ENCODE measurements around the gene IFT52. TPM values are rescaled to one million over a fixed set of nuclear protein-coding genes. Genes with fewer than 3 reads are reported as not detected.

IFT52 gene
- total and polyA plus RNA-seq, 9 donors = 24.3 to 37.0 (median 28.6) TPM

DNA sequence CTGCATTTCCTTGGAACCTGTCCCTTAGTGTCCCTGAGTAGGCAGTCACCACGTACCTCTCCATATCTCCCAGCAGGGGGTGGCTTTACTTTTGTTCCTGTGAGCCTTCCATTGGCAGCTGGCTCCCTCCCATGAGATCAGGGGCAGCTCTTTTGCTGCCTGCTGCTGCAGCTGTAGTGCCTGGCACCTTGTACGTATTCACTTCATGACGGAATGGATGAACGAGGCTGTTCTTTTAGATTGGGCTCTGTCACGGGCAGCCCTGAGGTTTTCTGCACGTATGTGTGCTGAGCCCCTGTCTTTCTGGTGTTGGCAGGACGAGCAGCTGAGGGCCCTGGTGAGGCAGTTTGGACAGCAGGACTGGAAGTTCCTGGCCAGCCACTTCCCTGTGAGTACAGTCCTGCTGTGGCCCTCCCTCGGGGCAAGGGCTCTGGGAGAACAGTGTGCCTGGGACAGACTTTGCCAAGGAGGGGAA lies 90.8 kb downstream of the IFT52 start:
- H3K27me3 ChIP-seq (ENCODE audit: control insufficient read depth, insufficient read depth, low read length) = no peaks in the 10 kb centered on the region
- H3K9me3 ChIP-seq (replicated peaks; ENCODE audit: control insufficient read depth, low read depth, low read length) = no peaks in the 10 kb centered on the region
- WGBS (ENCODE audit: insufficient coverage) = 46% methylated on average over 7 of the region's 8 CpGs
- H3K4me1 ChIP-seq (ENCODE audit: control insufficient read depth, insufficient read depth, low read length) = peaks cover 7% of the 10 kb centered on the region
- H3K36me3 ChIP-seq (ENCODE audit: control insufficient read depth, insufficient read depth, low read length) = no peaks in the 10 kb centered on the region
- DNase-seq = no peak
- peak overlapping the region; percentile 13 for H3K27ac ChIP-seq (ENCODE audit: low read length)
- H3K4me3 ChIP-seq (ENCODE audit: low read length) = no peak overlapping the region

GRCh38 chr20:43681991-43682410 lies 91.3 kb downstream of the IFT52 start:
- DNase-seq = no peak
- Histone ChIP-seq H3K27ac (ENCODE audit: low read length) (peak overlapping the region; percentile 13), H3K36me3 (ENCODE audit: control insufficient read depth, insufficient read depth, low read length) (no peaks in the 10 kb centered on the region), H3K4me3 (ENCODE audit: low read length) (no peak overlapping the region), H3K4me1 (ENCODE audit: control insufficient read depth, insufficient read depth, low read length) (peaks cover 7% of the 10 kb centered on the region), H3K27me3 (ENCODE audit: control insufficient read depth, insufficient read depth, low read length) (no peaks in the 10 kb centered on the region), H3K9me3 (replicated peaks; ENCODE audit: control insufficient read depth, low read depth, low read length) (no peaks in the 10 kb centered on the region)
- 20% methylated on average over 1 of the region's 2 CpGs for whole genome bisulfite sequencing (ENCODE audit: insufficient coverage)

DNA sequence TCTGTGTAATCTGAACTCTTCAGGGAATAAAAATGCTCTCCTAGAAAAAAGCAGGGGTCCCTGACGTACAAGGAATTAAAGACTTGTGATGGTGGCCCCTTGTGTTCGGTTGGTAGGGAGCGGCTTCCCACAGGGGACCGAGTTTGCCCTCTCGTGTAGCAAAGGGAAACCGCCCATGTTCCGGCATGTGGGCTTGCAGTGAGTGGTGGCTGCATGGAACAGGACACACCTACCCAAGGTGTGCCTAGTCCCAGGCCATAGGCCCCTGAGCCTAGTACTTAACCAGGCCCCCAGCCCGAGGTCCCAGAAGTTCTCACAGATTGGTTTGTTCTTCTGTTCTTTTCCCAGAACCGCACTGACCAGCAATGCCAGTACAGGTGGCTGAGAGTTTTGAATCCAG lies 91.7 kb downstream of the IFT52 start:
- DNase-seq = no peak
- 81% methylated on average over 7 of the region's 9 CpGs for WGBS (ENCODE audit: insufficient coverage)

GRCh38 chr20:43686820-43687219 lies 96.1 kb downstream of the IFT52 start:
- Histone ChIP-seq H3K9me3 (replicated peaks; ENCODE audit: control insufficient read depth, low read depth, low read length) (no peaks in the 10 kb centered on the region), H3K36me3 (ENCODE audit: control insufficient read depth, insufficient read depth, low read length) (peaks cover 2% of the 10 kb centered on the region), H3K27ac (ENCODE audit: low read length) (no peak overlapping the region), H3K27me3 (ENCODE audit: control insufficient read depth, insufficient read depth, low read length) (no peaks in the 10 kb centered on the region), H3K4me3 (ENCODE audit: low read length) (no peak overlapping the region), H3K4me1 (ENCODE audit: control insufficient read depth, insufficient read depth, low read length) (peaks cover 2% of the 10 kb centered on the region)
- WGBS (ENCODE audit: insufficient coverage) = 89% methylated on average over 13 of the region's 13 CpGs
- DNase-seq = no peak

More for the DNA sequence above, 91.7 kb downstream of the IFT52 start:
- Histone ChIP-seq H3K4me1 (ENCODE audit: control insufficient read depth, insufficient read depth, low read length) (peaks cover 7% of the 10 kb centered on the region), H3K27ac (ENCODE audit: low read length) (no peak overlapping the region), H3K9me3 (replicated peaks; ENCODE audit: control insufficient read depth, low read depth, low read length) (no peaks in the 10 kb centered on the region), H3K27me3 (ENCODE audit: control insufficient read depth, insufficient read depth, low read length) (no peaks in the 10 kb centered on the region), H3K36me3 (ENCODE audit: control insufficient read depth, insufficient read depth, low read length) (no peaks in the 10 kb centered on the region), H3K4me3 (ENCODE audit: low read length) (no peak overlapping the region)

GRCh38 chr20:43689165-43689564 lies 98.4 kb downstream of the IFT52 start:
- H3K4me1 ChIP-seq (ENCODE audit: control insufficient read depth, insufficient read depth, low read length) = no peaks in the 10 kb centered on the region
- DNase-seq = no peak
- no peaks in the 10 kb centered on the region for H3K9me3 ChIP-seq (replicated peaks; ENCODE audit: control insufficient read depth, low read depth, low read length)
- H3K4me3 ChIP-seq (ENCODE audit: low read length) = no peak overlapping the region
- peaks cover 2% of the 10 kb centered on the region for H3K36me3 ChIP-seq (ENCODE audit: control insufficient read depth, insufficient read depth, low read length)
- no CpG with 5 or more reads among the region's 4 CpGs for WGBS (ENCODE audit: insufficient coverage)
- H3K27me3 ChIP-seq (ENCODE audit: control insufficient read depth, insufficient read depth, low read length) = no peaks in the 10 kb centered on the region
- no peak overlapping the region for H3K27ac ChIP-seq (ENCODE audit: low read length)

DNA sequence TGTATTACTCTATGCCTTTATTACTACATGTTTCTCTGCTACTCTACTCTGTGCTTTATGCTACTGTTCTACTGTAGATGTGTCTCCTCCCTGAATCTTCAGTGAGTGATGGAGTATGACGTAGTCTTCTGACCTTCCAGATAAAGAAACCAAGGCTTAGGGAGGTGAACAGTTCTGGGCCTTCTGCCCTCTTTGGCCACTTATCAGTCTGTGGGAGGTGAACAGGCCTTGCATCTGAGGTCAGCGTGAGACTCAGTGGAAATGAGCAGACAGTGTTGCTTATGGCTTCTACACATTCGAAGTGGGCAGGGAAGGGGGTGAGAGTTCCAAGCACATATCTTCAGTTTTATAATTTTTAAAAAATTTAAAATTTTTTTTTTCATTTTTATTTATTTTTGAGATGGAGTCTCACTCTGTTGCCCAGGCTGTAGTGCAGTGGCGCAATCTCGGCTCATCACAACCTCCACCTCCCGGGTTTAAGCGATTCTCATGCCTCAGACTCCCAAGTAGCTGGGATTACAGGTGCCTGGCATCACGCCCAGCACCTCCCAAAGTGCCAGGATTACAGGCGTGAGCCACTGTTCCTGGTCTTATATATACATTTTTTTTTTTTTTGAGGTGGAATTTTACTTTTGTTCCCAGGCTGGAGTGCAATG lies 100.3 kb downstream of the IFT52 start:
- Histone ChIP-seq H3K27me3 (ENCODE audit: control insufficient read depth, insufficient read depth, low read length) (no peaks in the 10 kb centered on the region), H3K4me1 (ENCODE audit: control insufficient read depth, insufficient read depth, low read length) (no peaks in the 10 kb centered on the region), H3K36me3 (ENCODE audit: control insufficient read depth, insufficient read depth, low read length) (peaks cover 2% of the 10 kb centered on the region), H3K9me3 (replicated peaks; ENCODE audit: control insufficient read depth, low read depth, low read length) (no peaks in the 10 kb centered on the region), H3K4me3 (ENCODE audit: low read length) (no peak overlapping the region), H3K27ac (ENCODE audit: low read length) (no peak overlapping the region)
- DNase-seq = no peak
- 96% methylated on average over 4 of the region's 9 CpGs for WGBS (ENCODE audit: insufficient coverage)

DNA sequence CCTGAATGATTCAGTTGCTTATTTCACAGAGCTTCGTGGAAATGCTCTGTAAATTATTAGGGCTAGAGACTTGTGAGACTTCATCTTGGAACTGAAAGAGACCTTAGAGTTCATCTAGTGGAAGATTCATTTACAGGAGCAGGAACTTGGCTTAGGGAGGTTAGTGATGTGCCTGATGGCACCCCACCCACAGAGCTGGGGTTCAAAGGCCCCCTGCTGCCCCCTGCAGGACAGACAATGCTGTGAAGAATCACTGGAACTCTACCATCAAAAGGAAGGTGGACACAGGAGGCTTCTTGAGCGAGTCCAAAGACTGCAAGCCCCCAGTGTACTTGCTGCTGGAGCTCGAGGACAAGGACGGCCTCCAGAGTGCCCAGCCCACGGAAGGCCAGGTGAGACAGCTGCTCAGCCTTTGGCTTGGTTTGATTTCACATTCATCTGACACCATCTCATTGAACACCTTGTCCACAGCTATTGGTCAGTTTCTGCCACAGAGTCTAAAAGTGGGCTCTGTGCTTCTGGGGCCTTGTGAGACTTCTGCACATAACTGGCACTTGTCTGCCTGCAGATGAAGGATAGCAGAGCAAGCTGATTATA lies 101.3 kb downstream of the IFT52 start:
- WGBS (ENCODE audit: insufficient coverage) = 90% methylated on average over 4 of the region's 5 CpGs
- DNase-seq = peak; percentile 12

GRCh38 chr20:43694763-43695162 lies 104.0 kb downstream of the IFT52 start:
- WGBS (ENCODE audit: insufficient coverage) = 100% methylated on average over 3 of the region's 3 CpGs
- Histone ChIP-seq H3K27ac (ENCODE audit: low read length) (no peak overlapping the region), H3K4me1 (ENCODE audit: control insufficient read depth, insufficient read depth, low read length) (no peaks in the 10 kb centered on the region), H3K9me3 (replicated peaks; ENCODE audit: control insufficient read depth, low read depth, low read length) (no peaks in the 10 kb centered on the region), H3K27me3 (ENCODE audit: control insufficient read depth, insufficient read depth, low read length) (no peaks in the 10 kb centered on the region), H3K36me3 (ENCODE audit: control insufficient read depth, insufficient read depth, low read length) (peaks cover 3% of the 10 kb centered on the region), H3K4me3 (ENCODE audit: low read length) (no peak overlapping the region)
- no peak for DNase-seq

More for the DNA sequence above, 101.3 kb downstream of the IFT52 start:
- Histone ChIP-seq H3K27ac (ENCODE audit: low read length) (no peak overlapping the region), H3K9me3 (replicated peaks; ENCODE audit: control insufficient read depth, low read depth, low read length) (no peaks in the 10 kb centered on the region), H3K27me3 (ENCODE audit: control insufficient read depth, insufficient read depth, low read length) (no peaks in the 10 kb centered on the region), H3K36me3 (ENCODE audit: control insufficient read depth, insufficient read depth, low read length) (peaks cover 2% of the 10 kb centered on the region), H3K4me1 (ENCODE audit: control insufficient read depth, insufficient read depth, low read length) (no peaks in the 10 kb centered on the region), H3K4me3 (ENCODE audit: low read length) (no peak overlapping the region)

DNA sequence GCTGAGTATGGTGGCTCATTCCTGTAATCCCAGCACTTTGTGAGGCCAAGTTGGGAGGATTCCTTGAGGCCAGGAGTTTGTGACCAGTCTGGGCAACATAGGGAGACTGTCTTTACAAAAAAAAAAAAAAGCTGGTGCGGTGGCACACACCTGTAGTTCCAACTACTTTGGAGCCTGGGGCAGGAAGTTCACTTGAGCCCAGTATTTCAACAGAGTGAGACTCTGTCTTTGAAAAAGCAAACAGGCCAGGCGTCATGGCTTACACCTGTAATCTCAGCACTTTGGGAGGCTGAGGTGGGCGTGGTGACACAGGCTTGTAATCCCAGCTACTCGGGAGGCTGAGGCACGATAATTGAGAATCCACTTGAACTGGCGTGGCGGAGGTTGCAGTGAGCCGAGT lies 104.8 kb downstream of the IFT52 start:
- 95% methylated on average over 5 of the region's 8 CpGs for WGBS (ENCODE audit: insufficient coverage)

More for the DNA sequence above, 104.8 kb downstream of the IFT52 start:
- H3K4me1 ChIP-seq (ENCODE audit: control insufficient read depth, insufficient read depth, low read length) = no peaks in the 10 kb centered on the region
- DNase-seq = no peak
- H3K27me3 ChIP-seq (ENCODE audit: control insufficient read depth, insufficient read depth, low read length) = no peaks in the 10 kb centered on the region
- no peak overlapping the region for H3K27ac ChIP-seq (ENCODE audit: low read length)
- H3K36me3 ChIP-seq (ENCODE audit: control insufficient read depth, insufficient read depth, low read length) = peaks cover 8% of the 10 kb centered on the region
- H3K4me3 ChIP-seq (ENCODE audit: low read length) = no peak overlapping the region
- no peaks in the 10 kb centered on the region for H3K9me3 ChIP-seq (replicated peaks; ENCODE audit: control insufficient read depth, low read depth, low read length)
